Measurements from ENCODE around the gene GATA3. TPM values are rescaled to one million over a fixed set of nuclear protein-coding genes. Genes with fewer than 3 reads are reported as not detected.

Gene GATA3
- total RNA-seq, 2 donors from 2014 or later = 7.6 to 10.9 TPM

- Mint-ChIP-seq H3K9me3 (no peaks in the 10 kb centered on the region), H3K27me3 (no peaks in the 10 kb centered on the region), H3K4me1 (ENCODE audit: low read depth in 2 of 2) (peaks cover 27 to 32% of the 10 kb centered on the region in 2 donors), H3K4me3 (no peak overlapping the region), H3K36me3 (no peaks in the 10 kb centered on the region), H3K27ac (no peak overlapping the region)
- no peak for ATAC-seq
- no peak for DNase-seq (ENCODE audit: low spot score)
Observed at GRCh38 chr10:8092428-8092827, 37.9 kb downstream of the GATA3 start.

- H3K27me3 Mint-ChIP-seq = no peaks in the 10 kb centered on the region
- no peak overlapping the region for H3K4me3 Mint-ChIP-seq
- ATAC-seq (peak; percentile 83 to 88), DNase-seq (ENCODE audit: low spot score) (peak; percentile 69)
- no peak overlapping the region for H3K27ac Mint-ChIP-seq
- H3K36me3 Mint-ChIP-seq = no peaks in the 10 kb centered on the region
- no peaks in the 10 kb centered on the region for H3K9me3 Mint-ChIP-seq
- peaks cover 23% of the 10 kb centered on the region in 2 donors for H3K4me1 Mint-ChIP-seq (ENCODE audit: low read depth in 2 of 2)
Observed at GRCh38 chr10:8095959-8096358, 41.5 kb downstream of the GATA3 start.

GRCh38 chr10:8096931-8097330 lies 42.4 kb downstream of the GATA3 start:
- Mint-ChIP-seq H3K9me3 (no peaks in the 10 kb centered on the region), H3K27me3 (no peaks in the 10 kb centered on the region), H3K4me3 (no peak overlapping the region), H3K27ac (no peak overlapping the region), H3K4me1 (ENCODE audit: low read depth in 2 of 2) (peaks cover 22 to 23% of the 10 kb centered on the region in 2 donors), H3K36me3 (no peaks in the 10 kb centered on the region)
- DNase-seq (ENCODE audit: low spot score) (no peak), ATAC-seq (no peak)

- Mint-ChIP-seq H3K36me3 (no peaks in the 10 kb centered on the region), H3K4me1 (ENCODE audit: low read depth in 2 of 2) (peaks cover 8 to 10% of the 10 kb centered on the region in 2 donors), H3K9me3 (no peaks in the 10 kb centered on the region), H3K27ac (no peak overlapping the region), H3K27me3 (peaks cover 0 to 2% of the 10 kb centered on the region in 2 donors), H3K4me3 (no peak overlapping the region)
- ATAC-seq (no peak), DNase-seq (ENCODE audit: low spot score) (no peak)
Observed at GRCh38 chr10:8100366-8100765, 45.9 kb downstream of the GATA3 start.

- Mint-ChIP-seq H3K9me3 (no peaks in the 10 kb centered on the region), H3K4me1 (ENCODE audit: low read depth in 2 of 2) (peaks cover 0 to 3% of the 10 kb centered on the region in 2 donors), H3K27ac (no peak overlapping the region), H3K27me3 (peaks cover 2 to 5% of the 10 kb centered on the region in 2 donors), H3K4me3 (no peak overlapping the region), H3K36me3 (no peaks in the 10 kb centered on the region)
- DNase-seq (ENCODE audit: low spot score) = no peak
- ATAC-seq = no peak
Observed at GRCh38 chr10:8102708-8103401, 48.4 kb downstream of the GATA3 start.

GRCh38 chr10:8103543-8103942 lies 49.1 kb downstream of the GATA3 start:
- H3K9me3 Mint-ChIP-seq = no peaks in the 10 kb centered on the region
- ATAC-seq (no peak), DNase-seq (ENCODE audit: low spot score) (no peak)
- no peak overlapping the region for H3K27ac Mint-ChIP-seq
- H3K27me3 Mint-ChIP-seq = peaks cover 2 to 5% of the 10 kb centered on the region in 2 donors
- H3K4me3 Mint-ChIP-seq = no peak overlapping the region
- peaks cover 0 to 3% of the 10 kb centered on the region in 2 donors for H3K4me1 Mint-ChIP-seq (ENCODE audit: low read depth in 2 of 2)
- H3K36me3 Mint-ChIP-seq = no peaks in the 10 kb centered on the region

- Mint-ChIP-seq H3K9me3 (no peaks in the 10 kb centered on the region), H3K4me3 (no peak overlapping the region), H3K27ac (no peak overlapping the region), H3K4me1 (ENCODE audit: low read depth in 2 of 2) (peaks cover 0 to 3% of the 10 kb centered on the region in 2 donors), H3K27me3 (peaks cover 2 to 5% of the 10 kb centered on the region in 2 donors), H3K36me3 (no peaks in the 10 kb centered on the region)
- DNase-seq (ENCODE audit: low spot score) (no peak), ATAC-seq (no peak)
Observed at GRCh38 chr10:8104005-8104404, 49.5 kb downstream of the GATA3 start.

- H3K4me1 Mint-ChIP-seq (ENCODE audit: low read depth in 2 of 2) = peaks cover 0 to 3% of the 10 kb centered on the region in 2 donors
- no peak for ATAC-seq
- H3K36me3 Mint-ChIP-seq = no peaks in the 10 kb centered on the region
- peaks cover 2 to 5% of the 10 kb centered on the region in 2 donors for H3K27me3 Mint-ChIP-seq
- no peaks in the 10 kb centered on the region for H3K9me3 Mint-ChIP-seq
- no peak for DNase-seq (ENCODE audit: low spot score)
- no peak overlapping the region for H3K27ac Mint-ChIP-seq
- no peak overlapping the region for H3K4me3 Mint-ChIP-seq
Observed at GRCh38 chr10:8104721-8105120, 50.2 kb downstream of the GATA3 start.

GRCh38 chr10:8105932-8106331 lies 51.4 kb downstream of the GATA3 start:
- Mint-ChIP-seq H3K27ac (no peak overlapping the region), H3K9me3 (no peaks in the 10 kb centered on the region), H3K4me3 (no peak overlapping the region), H3K36me3 (no peaks in the 10 kb centered on the region), H3K27me3 (peaks cover 2 to 5% of the 10 kb centered on the region in 2 donors), H3K4me1 (ENCODE audit: low read depth in 2 of 2) (peaks cover 0 to 3% of the 10 kb centered on the region in 2 donors)
- DNase-seq (ENCODE audit: low spot score) = no peak
- no peak for ATAC-seq

GRCh38 chr10:8112230-8112905 lies 57.9 kb downstream of the GATA3 start:
- no peak for DNase-seq (ENCODE audit: low spot score)
- no peak overlapping the region for H3K27ac Mint-ChIP-seq
- no peaks in the 10 kb centered on the region for H3K4me1 Mint-ChIP-seq (ENCODE audit: low read depth in 2 of 2)
- ATAC-seq = no peak
- H3K9me3 Mint-ChIP-seq = no peaks in the 10 kb centered on the region
- H3K36me3 Mint-ChIP-seq = no peaks in the 10 kb centered on the region
- no peaks in the 10 kb centered on the region for H3K27me3 Mint-ChIP-seq
- H3K4me3 Mint-ChIP-seq = no peak overlapping the region

GRCh38 chr10:8112942-8113442 lies 58.5 kb downstream of the GATA3 start:
- no peak overlapping the region for H3K27ac Mint-ChIP-seq
- no peaks in the 10 kb centered on the region for H3K4me1 Mint-ChIP-seq (ENCODE audit: low read depth in 2 of 2)
- no peak for DNase-seq (ENCODE audit: low spot score)
- H3K27me3 Mint-ChIP-seq = no peaks in the 10 kb centered on the region
- no peak overlapping the region for H3K4me3 Mint-ChIP-seq
- no peak for ATAC-seq
- H3K9me3 Mint-ChIP-seq = no peaks in the 10 kb centered on the region
- H3K36me3 Mint-ChIP-seq = no peaks in the 10 kb centered on the region

GRCh38 chr10:8113616-8114015 lies 59.1 kb downstream of the GATA3 start:
- no peaks in the 10 kb centered on the region for H3K36me3 Mint-ChIP-seq
- ATAC-seq = no peak
- no peak overlapping the region for H3K4me3 Mint-ChIP-seq
- no peaks in the 10 kb centered on the region for H3K27me3 Mint-ChIP-seq
- H3K9me3 Mint-ChIP-seq = no peaks in the 10 kb centered on the region
- H3K27ac Mint-ChIP-seq = no peak overlapping the region
- H3K4me1 Mint-ChIP-seq (ENCODE audit: low read depth in 2 of 2) = no peaks in the 10 kb centered on the region
- DNase-seq (ENCODE audit: low spot score) = no peak

GRCh38 chr10:8114741-8115617 lies 60.5 kb downstream of the GATA3 start:
- H3K4me3 Mint-ChIP-seq = no peak overlapping the region
- no peaks in the 10 kb centered on the region for H3K4me1 Mint-ChIP-seq (ENCODE audit: low read depth in 2 of 2)
- ATAC-seq (no peak), DNase-seq (ENCODE audit: low spot score) (no peak)
- H3K27me3 Mint-ChIP-seq = no peaks in the 10 kb centered on the region
- H3K27ac Mint-ChIP-seq = no peak overlapping the region
- H3K36me3 Mint-ChIP-seq = no peaks in the 10 kb centered on the region
- H3K9me3 Mint-ChIP-seq = no peaks in the 10 kb centered on the region

- Mint-ChIP-seq H3K27ac (no peak overlapping the region), H3K27me3 (no peaks in the 10 kb centered on the region), H3K4me1 (ENCODE audit: low read depth in 2 of 2) (no peaks in the 10 kb centered on the region), H3K4me3 (no peak overlapping the region), H3K9me3 (no peaks in the 10 kb centered on the region), H3K36me3 (no peaks in the 10 kb centered on the region)
- DNase-seq (ENCODE audit: low spot score) (no peak), ATAC-seq (no peak)
Observed at GRCh38 chr10:8115618-8115980, 61.1 kb downstream of the GATA3 start.
